SKM-1 treated with dmso at 0.1 percent for 144 hours (cell line): Measurements from ENCODE around the gene MPRIP.
A peak's percentile ranks its signal among the peaks of the same experiment; 100 is the strongest.

Source experiments
- DNase-seq: peaks from one replicate; lab custom pipeline; 2025; ENCODE audit not compliant: unreplicated experiment; lab: John Stamatoyannopoulos, UW

The MPRIP gene

DNA sequence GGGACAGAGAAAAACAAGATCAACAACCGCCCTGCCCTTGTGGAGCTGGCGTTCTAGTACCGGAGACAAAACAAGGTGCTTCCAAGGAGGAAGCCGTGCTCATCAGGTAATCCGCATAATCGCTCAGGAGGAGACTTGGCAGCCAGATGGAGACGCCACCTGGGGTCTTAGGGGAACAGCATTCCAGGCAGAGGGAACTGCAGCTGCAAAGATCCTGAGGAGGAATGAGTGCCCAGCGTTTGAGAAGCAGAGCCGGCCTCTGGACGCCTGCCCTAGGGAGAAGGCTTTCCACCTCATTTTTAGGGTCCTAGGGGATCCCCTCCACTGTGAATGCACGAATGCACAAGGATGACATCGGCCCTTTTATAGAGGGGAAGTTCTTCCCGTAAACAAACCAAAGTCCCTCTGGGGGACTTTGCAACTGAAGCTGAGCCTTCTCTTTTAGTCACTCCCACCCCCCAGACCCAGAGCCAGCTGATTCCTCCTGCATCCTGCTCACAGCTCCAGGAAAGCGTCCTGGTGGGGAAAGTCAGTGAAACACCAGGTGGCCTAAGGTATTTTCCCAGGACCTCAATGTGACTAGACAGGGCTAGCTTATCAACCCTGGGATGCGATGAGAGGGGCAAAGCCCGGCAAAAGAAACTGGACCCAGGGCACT, 13.2 kb upstream of the MPRIP start:
- no peak for DNase-seq

- DNase-seq, result no peak
Observed at GRCh38 chr17:17029938-17030337, 12.3 kb upstream of the MPRIP start.

GRCh38 chr17:17030515-17031211, 11.6 kb upstream of the MPRIP start:
- DNase-seq, result no peak

DNA sequence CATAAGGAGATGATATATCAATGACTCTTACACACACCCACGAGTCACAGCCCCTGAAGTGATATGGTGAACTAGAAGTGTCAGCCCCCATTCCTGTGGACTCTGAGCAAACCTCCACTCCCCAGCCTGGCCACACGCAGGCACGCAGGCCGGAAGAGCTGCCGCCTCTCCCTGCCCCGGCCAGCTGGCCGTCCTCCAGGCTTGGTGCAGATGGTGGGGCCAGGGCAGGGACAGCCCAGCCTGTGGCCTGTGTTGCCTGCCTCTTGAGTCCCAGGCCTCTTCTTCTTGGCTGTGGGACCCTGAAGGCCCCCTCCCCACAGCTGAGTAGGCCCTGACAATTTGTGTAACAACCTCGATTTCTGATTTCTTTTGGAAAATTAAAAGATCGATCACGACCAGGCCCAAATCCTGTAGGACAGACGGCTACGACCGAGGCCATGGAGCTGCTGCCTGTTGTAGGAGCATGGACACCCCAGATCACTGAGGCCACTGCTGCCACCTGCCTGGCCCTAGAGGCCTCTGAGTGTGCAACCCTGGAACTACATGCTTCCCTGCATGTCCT, 10.0 kb upstream of the MPRIP start:
- DNase-seq, result no peak

GRCh38 chr17:17033466-17033865, 8.8 kb upstream of the MPRIP start:
- no peak for DNase-seq

DNA sequence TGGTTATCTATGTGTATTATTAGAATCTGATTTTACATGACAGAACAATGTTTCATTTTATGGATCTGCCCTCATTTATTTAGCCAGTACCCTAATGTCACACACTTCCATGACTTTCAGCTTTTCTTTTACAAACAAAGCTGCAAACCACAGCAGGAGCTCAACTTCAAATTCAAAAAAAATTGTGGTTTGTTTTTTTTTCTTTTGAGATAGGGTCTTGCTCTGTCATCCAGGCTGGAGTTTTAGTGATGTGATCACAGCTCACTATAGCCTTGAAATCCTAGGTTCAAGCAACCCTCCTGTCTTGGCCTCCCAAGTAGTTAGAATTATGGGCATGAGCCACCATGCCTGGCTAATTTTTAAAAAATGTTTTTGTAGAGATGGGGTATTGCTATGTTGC, 8.2 kb upstream of the MPRIP start:
- DNase-seq, result no peak

- no peak for DNase-seq
Observed at GRCh38 chr17:17034496-17035075, 7.7 kb upstream of the MPRIP start.

GRCh38 chr17:17035490-17035889, 6.8 kb upstream of the MPRIP start:
- no peak for DNase-seq

- DNase-seq, result no peak
Observed at GRCh38 chr17:17035920-17036523, 6.2 kb upstream of the MPRIP start.

- peak; percentile 62 for DNase-seq
Observed at GRCh38 chr17:17036524-17036998, 5.7 kb upstream of the MPRIP start.

DNA sequence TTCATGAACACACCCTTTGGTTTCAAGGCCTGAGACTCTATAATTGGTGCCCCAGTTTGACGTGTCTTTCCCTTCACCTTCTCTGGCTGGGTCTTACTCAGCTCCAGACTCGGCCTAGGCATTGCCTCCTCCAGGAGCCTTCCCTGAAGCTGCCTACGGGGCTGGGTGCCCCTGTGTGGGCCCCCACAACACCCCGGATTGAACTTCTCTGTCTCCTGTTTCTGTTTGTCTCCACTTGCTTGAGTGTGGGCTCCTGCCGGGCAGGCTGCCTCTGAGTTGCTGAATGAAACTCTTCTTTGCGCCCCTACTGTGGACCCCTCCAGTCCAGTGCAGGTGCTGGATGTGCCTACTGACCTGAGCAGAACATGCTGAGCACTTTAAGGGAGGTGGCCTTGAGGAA, 2.3 kb upstream of the MPRIP start:
- DNase-seq, result no peak

DNA sequence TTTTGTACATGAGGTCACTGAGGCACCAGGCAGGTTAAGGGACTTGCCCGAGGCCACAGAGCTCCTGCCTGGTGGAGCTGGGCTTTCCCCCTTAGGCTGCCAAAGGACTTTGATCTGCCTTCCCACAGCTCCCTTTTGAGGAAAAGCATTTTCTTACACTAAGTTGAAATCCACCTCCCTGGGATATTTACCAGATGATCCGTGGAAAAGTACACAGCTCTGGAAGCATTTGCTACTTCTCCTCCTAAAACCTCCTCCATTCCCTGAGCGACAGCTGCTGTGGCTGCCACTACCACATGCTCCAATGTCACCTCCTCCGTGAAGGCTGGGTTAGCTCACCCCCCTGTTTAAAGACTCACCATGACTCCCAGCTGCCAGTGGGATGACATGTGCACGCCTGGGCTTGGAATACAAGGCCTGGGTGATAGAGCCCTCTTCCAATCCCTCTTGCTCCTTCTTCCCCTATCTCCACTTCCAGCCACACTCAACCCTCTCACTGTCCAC, 1.2 kb upstream of the MPRIP start:
- DNase-seq, result no peak

GRCh38 chr17:17041571-17042383, 480 bp upstream of the MPRIP start:
- DNase-seq, result peak; percentile 95

- no peak for DNase-seq
Observed at GRCh38 chr17:17042851-17043460, 699 bp downstream of the MPRIP start.

DNA sequence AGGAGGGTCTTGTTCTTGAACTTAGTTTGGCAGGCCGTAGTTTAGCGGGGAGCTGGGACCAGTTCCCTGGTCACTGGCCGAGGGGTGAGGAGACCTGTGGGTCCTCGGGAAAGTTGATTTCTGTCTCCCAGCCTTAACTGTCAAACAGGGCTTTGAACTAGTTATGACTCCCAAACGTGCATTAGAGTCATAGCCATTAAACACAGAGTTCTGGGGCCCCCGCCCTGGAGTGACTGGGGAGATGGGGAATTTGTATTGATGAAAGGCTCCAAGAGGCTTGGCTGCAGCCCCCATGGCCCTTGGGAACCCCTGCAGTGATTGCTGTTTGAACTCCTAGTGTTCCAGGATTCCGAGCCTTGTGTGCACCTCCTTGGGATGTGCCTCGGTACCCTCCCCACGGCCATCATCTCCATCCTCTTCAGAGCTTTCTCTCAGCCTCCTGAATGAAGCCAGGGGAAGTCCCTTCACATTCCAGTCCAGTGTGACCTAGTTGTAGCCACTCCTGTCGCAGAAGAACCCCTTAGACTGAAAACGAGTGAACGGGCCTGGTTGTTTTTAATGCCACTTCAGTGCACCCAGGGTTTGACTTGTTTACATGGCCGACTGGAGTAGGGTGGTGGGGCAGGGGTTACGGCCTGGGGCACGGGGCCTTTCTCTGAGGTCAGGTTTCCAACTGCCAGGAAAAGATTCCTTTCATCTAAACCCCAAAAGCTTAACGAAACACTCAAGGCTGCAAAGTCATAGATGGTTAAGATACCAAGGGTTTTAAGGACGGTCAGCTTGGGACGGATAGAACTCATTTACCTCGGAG, 1.4 kb downstream of the MPRIP start:
- no peak for DNase-seq

GRCh38 chr17:17044846-17045561, 2.7 kb downstream of the MPRIP start:
- DNase-seq, result peak; percentile 95

DNA sequence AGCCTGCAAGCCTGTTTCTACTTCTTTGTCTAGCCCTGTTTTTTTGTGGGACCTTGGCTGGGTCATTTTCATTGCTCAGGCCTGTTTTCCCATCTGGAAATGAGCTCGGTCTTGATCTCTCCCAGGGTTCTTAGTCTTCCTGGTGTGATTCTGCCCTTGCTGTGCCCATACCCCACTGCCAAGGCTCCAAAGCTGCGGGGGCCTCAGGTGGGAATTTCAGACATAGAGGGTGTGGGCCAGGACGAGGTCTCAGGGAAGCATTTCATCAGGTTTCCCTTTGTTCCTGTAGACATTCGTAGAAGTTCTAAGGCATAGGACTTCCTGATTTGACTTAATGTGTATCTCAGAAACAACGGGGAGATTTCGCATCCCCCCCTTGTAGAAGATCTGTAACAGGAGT, 5.8 kb downstream of the MPRIP start:
- no peak for DNase-seq
